Skeletal muscle satellite cell (primary cell): Measurements from ENCODE around the gene LEMD2.

Experiments used
- H3K27me3 ChIP-seq: 2 replicates; pipeline ENCODE4 v1.7.0; 2013; ENCODE audit warnings: low read length; ENCODE audit not compliant: control insufficient read depth, insufficient read depth
- H3K36me3 ChIP-seq: 2 replicates; pipeline ENCODE4 v1.7.0; 2013; ENCODE audit warnings: mild to moderate bottlenecking, control low read depth, low read length; ENCODE audit not compliant: insufficient read depth
- H3K4me1 ChIP-seq: 2 replicates; pipeline ENCODE4 v1.7.0; 2013; ENCODE audit warnings: low read length; ENCODE audit not compliant: control insufficient read depth, insufficient read depth
- H3K4me2 ChIP-seq: 2 replicates; pipeline ENCODE4 v1.7.0; 2013; ENCODE audit warnings: mild to moderate bottlenecking, low read length
- H3K4me3 ChIP-seq: 2 replicates; pipeline ENCODE4 v1.7.0; 2013; ENCODE audit warnings: low read length
- H3K9ac ChIP-seq: 2 replicates; pipeline ENCODE4 v1.7.0; 2013; ENCODE audit warnings: mild to moderate bottlenecking, low read depth, low read length, moderate library complexity
- H3K9me3 ChIP-seq: replicated peaks from 2 replicates; pipeline ENCODE4 v1.7.0; 2013; ENCODE audit warnings: mild to moderate bottlenecking, control low read depth, low read length

The LEMD2 gene

DNA sequence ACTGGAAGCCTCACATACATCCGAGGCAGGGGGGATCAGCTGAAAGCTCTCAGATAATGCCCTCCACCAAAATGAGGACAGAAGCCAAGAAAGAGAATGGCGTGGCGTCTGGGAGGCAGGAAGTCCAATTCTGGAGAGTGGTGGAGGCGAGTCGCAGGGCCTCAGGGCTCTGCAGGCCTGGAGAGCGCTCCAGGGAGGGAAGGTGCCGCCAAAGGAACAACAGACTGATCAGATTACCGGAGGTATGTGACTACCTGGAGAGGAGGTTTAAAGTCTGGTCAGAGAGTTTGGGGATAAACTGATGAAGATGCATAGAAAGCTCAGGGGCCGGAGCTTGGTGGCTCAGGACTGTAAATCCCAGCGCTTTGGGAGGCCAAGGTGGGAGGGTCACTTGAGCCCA, 31.0 kb downstream of the LEMD2 start:
- Histone ChIP-seq H3K9me3 (no peaks in the 10 kb centered on the region), H3K27me3 (no peaks in the 10 kb centered on the region), H3K4me2 (no peak overlapping the region), H3K9ac (no peak overlapping the region), H3K36me3 (no peaks in the 10 kb centered on the region), H3K4me1 (peaks cover 19% of the 10 kb centered on the region), H3K4me3 (no peak overlapping the region)

DNA sequence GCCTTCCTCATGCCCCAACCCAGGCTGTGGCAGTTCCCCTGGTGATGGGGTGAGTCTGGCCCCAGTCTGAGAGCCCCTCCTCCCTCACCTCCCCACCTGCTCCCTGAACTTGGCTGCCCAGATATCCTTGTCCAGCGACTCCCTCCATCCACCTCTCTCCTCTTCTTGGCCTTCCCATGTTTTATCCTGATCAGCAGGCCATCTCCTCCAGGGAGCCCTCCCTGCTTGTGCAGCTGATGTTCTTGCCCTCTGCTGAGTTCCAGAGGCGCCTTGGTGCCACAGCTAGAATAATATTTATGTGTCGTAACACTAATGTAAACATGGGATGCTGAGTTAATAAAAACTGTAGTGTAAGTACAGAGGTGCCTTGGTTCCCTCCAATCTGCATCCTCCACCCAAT, 31.8 kb downstream of the LEMD2 start:
- H3K4me1 ChIP-seq = peaks cover 20% of the 10 kb centered on the region
- no peaks in the 10 kb centered on the region for H3K27me3 ChIP-seq
- no peak overlapping the region for H3K4me3 ChIP-seq
- no peak overlapping the region for H3K9ac ChIP-seq
- H3K4me2 ChIP-seq = no peak overlapping the region
- H3K9me3 ChIP-seq = no peaks in the 10 kb centered on the region
- no peaks in the 10 kb centered on the region for H3K36me3 ChIP-seq

DNA sequence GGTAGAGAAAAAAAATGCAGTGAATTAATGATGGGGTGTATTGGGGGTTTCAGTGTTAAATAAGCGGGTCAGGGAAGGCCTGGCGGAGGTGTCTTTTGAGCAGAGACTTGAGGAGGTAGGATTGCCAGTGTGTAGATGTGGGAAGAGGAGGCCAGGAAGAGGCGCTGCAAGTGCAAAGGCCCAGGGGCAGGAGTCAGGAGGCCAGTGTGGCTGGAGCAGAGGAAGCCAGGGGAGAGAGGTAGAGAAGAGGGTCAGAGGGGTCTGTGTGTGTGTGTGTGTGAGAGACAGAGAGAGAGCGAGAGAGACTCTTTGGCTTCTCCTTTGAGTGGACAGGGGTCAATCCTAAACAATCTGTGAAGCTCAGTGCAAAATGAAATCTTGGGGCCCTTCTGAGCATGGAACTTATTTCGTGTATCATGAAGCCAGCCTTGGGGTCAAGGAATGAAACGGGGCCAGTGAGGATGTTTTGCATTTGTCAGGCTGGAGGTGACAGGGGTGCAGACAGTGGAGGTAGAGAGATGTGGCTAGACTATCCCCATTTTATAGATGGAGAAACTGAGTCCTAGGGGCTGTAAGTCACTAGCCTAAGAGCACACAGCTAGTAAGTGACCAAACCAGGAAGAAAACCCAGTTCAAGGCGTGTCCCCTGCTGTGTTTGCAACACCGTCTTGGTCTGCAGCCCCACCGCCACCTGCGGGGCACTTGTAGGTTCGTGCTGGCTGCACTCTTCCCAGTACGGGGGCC, 32.5 kb downstream of the LEMD2 start:
- no peak overlapping the region for H3K4me3 ChIP-seq
- H3K9ac ChIP-seq = no peak overlapping the region

DNA sequence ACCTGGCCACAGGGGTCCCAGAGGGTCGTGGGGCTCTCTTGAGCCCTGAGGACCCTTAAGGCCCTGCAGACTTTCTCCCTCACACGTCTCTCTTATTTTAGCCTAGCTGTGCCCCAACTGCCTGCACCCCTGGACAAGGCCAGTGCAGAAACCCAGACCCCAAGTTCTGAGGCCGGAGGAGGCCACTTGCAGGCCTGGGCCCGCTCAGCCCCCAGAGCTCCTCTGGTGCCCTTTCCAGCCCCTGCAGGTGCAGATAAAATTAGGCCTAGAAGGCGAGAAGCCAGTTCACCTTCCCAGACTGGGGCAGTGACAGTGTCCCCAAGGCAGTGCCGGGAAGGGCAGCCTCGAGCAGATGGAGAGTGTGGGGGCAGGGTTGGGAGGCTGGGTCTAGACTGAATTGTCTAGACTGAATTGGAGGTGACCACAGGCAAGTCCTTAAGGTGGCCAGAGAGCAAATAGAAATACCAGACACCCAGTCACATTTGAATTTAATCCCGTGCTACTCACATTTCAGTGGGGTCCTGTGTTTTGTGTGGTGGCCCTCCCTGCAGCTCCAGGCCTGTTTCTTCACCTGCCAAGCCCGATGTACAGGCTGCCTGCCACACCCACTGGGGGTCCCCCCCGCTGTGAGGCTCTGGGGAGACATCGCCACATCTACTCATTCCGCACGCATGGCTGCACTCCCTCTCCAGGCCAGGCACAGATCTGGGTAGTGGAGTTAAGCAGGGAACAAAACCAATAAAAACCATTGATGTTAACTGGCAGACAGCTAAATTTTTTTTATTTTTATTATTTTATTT, 33.7 kb downstream of the LEMD2 start:
- Histone ChIP-seq H3K36me3 (no peaks in the 10 kb centered on the region), H3K9ac (no peak overlapping the region), H3K27me3 (no peaks in the 10 kb centered on the region), H3K9me3 (no peaks in the 10 kb centered on the region), H3K4me2 (no peak overlapping the region), H3K4me1 (peaks cover 24% of the 10 kb centered on the region), H3K4me3 (no peak overlapping the region)

More for the DNA sequence above, 32.5 kb downstream of the LEMD2 start:
- peaks cover 21% of the 10 kb centered on the region for H3K4me1 ChIP-seq
- H3K36me3 ChIP-seq = no peaks in the 10 kb centered on the region
- H3K4me2 ChIP-seq = no peak overlapping the region
- H3K9me3 ChIP-seq = no peaks in the 10 kb centered on the region
- H3K27me3 ChIP-seq = no peaks in the 10 kb centered on the region

DNA sequence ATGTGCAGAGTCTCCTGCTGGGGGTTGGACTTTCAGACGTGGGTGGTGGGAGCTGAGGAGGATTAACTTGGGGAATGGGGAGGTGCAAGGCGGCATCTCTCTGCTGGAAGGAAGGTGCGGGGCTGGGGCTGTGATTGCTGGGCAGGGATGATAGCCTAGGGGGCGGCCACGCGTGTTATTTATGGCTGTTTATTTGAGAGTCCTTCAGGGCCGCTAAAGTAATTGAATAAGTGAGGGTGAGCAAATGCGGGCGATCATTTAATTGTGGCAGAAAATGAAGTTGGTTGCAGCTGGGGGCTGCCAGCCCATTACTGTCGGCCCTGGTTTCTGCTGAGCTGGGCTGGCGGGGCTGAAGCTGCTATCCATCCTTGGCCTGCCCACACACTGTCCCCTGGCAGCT, 34.7 kb downstream of the LEMD2 start:
- peaks cover 28% of the 10 kb centered on the region for H3K4me1 ChIP-seq
- H3K4me3 ChIP-seq = no peak overlapping the region
- H3K27me3 ChIP-seq = no peaks in the 10 kb centered on the region
- H3K9me3 ChIP-seq = no peaks in the 10 kb centered on the region
- H3K4me2 ChIP-seq = no peak overlapping the region
- no peak overlapping the region for H3K9ac ChIP-seq
- no peaks in the 10 kb centered on the region for H3K36me3 ChIP-seq

DNA sequence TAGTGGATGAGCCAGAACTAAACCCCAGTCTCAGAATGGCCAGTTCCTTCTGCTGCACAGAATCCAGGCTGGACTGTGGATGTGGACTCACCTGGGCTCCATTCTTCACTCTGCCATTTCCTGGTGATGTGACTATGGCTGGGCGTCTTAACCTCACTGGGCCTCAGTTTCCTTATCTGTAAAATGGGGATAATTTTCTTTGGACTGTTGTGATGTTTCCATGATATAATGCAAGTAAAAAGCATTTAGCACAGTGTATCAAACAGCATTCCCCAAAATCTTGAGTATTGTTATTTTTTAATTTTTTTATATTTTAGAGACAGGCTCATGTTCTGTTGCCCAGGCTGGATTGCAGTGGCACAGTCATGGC, 36.3 kb downstream of the LEMD2 start:
- Histone ChIP-seq H3K9ac (no peak overlapping the region), H3K27me3 (no peaks in the 10 kb centered on the region), H3K36me3 (no peaks in the 10 kb centered on the region), H3K4me2 (no peak overlapping the region), H3K4me1 (peaks cover 32% of the 10 kb centered on the region), H3K4me3 (no peak overlapping the region), H3K9me3 (no peaks in the 10 kb centered on the region)

DNA sequence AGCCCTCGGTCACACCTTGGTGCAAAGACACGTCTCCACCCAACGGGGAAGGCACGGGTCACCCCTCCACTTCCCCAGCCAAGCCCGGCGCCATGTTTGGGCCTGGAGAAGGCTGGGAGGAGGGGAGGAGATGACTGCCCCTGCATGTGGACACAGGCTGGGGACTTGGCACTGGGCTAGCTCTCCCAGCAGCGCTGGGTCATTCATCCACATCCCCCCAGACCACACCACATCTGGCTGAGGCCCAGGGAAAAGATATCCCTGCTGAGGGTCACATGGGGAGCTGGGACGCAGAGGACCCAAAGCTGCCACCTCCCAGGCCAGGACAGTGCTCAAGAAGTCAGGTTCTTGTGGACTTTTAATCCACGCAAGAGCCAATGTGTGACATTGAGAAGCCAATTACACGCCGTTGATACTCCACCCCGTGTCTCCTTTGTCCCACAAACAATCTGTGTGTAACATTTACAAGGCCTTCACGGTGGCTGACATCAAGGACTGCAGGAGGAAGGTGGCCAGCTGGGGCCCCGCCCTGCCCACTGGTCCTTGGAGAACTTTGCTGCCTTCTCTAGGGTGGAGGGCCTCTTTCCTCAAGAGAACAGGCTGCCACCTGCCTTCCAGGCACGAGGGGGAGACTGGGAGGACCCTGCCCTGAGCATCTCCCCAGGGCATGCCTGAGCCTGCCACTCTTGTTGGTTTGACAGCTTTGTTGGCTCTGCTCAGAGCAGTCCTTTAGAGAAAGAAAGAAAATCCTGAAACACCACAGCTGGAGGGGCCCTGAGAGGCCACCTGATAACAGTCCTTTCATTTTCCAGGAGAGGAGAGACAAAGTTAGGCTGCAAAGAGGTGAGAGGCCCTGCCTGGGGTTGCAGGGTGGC, 36.9 kb downstream of the LEMD2 start:
- H3K4me1 ChIP-seq = peaks cover 38% of the 10 kb centered on the region
- no peak overlapping the region for H3K9ac ChIP-seq
- H3K36me3 ChIP-seq = no peaks in the 10 kb centered on the region
- H3K27me3 ChIP-seq = no peaks in the 10 kb centered on the region
- no peak overlapping the region for H3K4me2 ChIP-seq
- no peak overlapping the region for H3K4me3 ChIP-seq
- no peaks in the 10 kb centered on the region for H3K9me3 ChIP-seq

DNA sequence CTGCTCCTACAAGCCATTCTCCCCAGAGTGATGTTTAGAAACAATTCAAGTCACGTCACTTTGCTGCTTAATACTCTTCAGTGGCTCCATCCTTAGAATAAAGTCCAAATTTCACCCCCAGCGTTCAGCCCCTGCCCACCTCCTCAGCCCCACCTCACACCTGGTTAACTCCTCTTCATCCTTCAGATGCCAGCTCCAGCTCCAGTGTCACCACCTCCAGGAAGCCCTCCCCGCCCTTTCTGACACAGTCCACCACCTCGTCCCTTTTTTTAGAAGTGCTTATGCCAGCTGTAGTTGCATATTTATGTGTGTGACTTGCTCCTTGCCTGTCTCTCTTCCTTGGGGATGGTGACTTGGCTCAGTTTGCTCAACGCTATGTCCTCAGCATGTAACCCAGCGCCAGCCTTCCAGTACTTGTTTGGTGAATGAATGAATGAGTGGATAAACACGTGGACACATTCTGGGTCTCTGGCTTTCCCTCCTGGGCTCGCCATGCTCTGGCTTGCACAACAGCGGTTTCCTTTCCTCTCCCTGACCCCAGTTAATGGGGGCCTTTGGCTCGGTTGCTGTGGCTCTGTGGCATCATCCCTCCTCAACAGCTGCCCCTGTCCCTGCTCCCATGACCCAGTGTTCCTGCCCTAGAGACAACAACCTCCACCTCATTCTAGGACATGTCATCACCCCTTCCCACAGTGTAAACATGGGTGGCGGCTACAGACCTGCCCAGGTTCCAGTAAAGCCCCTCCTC, 38.5 kb downstream of the LEMD2 start:
- peak overlapping the region; percentile 55 for H3K9ac ChIP-seq
- H3K4me2 ChIP-seq = peak overlapping the region; percentile 66
- H3K9me3 ChIP-seq = no peaks in the 10 kb centered on the region
- no peaks in the 10 kb centered on the region for H3K27me3 ChIP-seq
- H3K4me1 ChIP-seq = peaks cover 54% of the 10 kb centered on the region
- peak overlapping the region; percentile 25 for H3K4me3 ChIP-seq
- H3K36me3 ChIP-seq = no peaks in the 10 kb centered on the region

DNA sequence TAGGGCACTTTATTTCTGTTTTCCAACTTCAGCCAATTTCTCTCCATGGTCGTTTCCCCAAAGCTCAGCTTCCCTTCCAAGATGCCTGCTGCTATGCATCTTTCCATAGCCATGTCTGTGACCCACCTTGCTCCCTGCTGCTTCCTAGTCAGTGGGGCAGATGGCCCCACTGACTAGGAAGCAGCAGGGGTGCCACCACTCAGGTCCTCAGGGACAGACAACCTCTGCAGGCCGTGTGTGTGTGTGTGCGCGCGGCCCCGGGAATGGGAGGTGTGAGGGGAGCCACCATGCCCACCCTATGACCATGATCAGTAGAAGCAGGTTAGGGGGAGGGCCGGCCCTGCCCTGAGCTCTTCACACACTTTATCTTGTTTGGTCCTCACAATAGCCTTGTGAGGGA, 39.5 kb downstream of the LEMD2 start:
- Histone ChIP-seq H3K36me3 (no peaks in the 10 kb centered on the region), H3K4me1 (peaks cover 64% of the 10 kb centered on the region), H3K27me3 (no peaks in the 10 kb centered on the region), H3K4me3 (no peak overlapping the region), H3K9ac (no peak overlapping the region), H3K4me2 (no peak overlapping the region), H3K9me3 (no peaks in the 10 kb centered on the region)

DNA sequence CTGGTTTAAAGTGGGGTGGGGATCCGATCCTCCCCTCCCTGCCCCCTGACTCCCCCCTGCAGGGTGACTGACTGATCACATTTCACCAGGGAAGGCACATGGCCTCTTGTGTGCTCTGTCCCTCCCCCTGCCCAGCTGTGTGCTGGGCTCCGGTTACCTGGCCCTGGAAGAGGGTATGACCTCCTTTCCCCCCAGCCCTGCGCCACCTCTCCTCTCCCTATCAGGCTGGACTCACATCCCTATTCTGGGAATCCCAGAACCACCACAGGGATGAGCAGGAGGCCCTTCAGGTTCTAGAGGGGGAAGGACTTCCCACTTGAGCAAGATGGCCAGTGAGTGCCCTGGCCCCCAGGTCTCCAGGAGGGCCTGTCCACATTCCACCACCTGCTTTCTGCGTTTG, 40.1 kb downstream of the LEMD2 start:
- Histone ChIP-seq H3K4me1 (peaks cover 69% of the 10 kb centered on the region), H3K9ac (no peak overlapping the region)

DNA sequence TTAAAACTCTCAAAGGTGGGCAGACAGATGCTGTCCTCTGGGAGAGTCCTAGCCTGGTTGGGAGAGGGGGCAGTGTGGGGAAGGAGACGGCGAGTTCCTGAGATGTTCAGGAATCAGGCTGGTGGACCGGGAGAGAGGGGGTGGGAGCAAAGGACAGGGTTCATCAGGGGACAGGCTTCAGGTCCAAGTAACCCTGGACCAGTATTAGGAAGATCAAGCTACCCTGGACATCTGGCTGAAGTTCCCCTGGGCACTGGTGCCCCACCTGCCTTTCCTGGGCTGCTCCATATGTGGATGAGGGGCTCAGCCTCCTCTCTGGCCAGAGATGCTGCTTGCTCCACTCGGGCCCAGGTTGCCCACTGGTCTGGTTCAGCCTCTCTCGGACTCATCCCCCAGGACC, 41.1 kb downstream of the LEMD2 start:
- H3K36me3 ChIP-seq = peaks cover under 1% of the 10 kb centered on the region
- H3K9ac ChIP-seq = no peak overlapping the region
- no peaks in the 10 kb centered on the region for H3K9me3 ChIP-seq
- peak overlapping the region; percentile 84 for H3K4me2 ChIP-seq
- peak overlapping the region; percentile 79 for H3K4me3 ChIP-seq
- H3K27me3 ChIP-seq = no peaks in the 10 kb centered on the region
- peaks cover 78% of the 10 kb centered on the region for H3K4me1 ChIP-seq

More for the DNA sequence above, 40.1 kb downstream of the LEMD2 start:
- Histone ChIP-seq H3K27me3 (no peaks in the 10 kb centered on the region), H3K4me2 (no peak overlapping the region), H3K9me3 (no peaks in the 10 kb centered on the region), H3K36me3 (no peaks in the 10 kb centered on the region), H3K4me3 (no peak overlapping the region)
